ENCODE data around the gene TMEM259.
A peak's percentile ranks its signal among the peaks of the same experiment; 100 is the strongest.

The TMEM259 gene

DNA sequence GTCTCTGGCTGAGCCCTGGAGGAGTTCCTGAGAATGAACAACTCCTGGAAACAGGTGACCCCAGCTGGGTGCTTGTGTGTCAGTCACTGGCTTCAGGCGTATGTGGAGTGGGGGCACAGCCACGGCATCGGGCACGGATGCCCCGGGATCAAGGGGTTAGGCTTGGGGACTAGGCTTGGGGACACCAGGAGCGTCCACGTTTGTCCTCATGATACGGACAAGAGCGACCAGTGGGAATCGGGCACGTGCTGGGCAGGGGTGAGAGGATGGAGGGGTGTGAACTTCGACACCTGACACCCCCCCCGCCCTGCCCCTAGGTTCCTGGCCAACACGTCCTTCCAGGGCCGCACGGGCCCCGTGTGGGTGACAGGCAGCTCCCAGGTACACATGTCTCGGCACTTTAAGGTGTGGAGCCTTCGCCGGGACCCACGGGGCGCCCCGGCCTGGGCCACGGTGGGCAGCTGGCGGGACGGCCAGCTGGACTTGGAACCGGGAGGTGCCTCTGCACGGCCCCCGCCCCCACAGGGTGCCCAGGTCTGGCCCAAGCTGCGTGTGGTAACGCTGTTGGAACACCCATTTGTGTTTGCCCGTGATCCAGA is 16.6 kb downstream of the TMEM259 start:
- DNase-seq (ENCODE audit: low read depth in 2 of 2): no peak

- DNase-seq (ENCODE audit: low read depth in 2 of 2): no peak
Observed at GRCh38 chr19:1003283-1003682, 17.6 kb downstream of the TMEM259 start.

DNA sequence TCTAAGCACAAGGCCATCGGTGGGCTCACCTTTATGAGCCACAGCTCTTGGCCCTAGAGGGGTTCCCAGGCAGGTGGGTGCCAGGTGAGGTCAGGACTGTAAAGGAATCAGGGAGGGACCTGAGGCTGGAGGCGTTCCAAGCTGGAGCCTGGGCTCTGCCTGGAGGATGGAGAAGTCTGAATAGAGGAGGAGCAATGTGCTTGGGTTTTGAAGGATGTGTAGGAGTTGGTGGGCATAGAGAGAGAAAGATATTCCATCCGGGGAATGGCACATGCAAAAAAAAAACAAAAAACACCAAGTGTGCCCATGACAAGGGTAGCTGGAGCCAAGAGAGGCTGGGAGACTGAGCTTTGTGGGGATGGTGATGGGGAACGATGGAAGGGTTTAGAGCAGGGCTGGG is 18.3 kb downstream of the TMEM259 start:
- no peak for DNase-seq (ENCODE audit: low read depth in 2 of 2)

DNA sequence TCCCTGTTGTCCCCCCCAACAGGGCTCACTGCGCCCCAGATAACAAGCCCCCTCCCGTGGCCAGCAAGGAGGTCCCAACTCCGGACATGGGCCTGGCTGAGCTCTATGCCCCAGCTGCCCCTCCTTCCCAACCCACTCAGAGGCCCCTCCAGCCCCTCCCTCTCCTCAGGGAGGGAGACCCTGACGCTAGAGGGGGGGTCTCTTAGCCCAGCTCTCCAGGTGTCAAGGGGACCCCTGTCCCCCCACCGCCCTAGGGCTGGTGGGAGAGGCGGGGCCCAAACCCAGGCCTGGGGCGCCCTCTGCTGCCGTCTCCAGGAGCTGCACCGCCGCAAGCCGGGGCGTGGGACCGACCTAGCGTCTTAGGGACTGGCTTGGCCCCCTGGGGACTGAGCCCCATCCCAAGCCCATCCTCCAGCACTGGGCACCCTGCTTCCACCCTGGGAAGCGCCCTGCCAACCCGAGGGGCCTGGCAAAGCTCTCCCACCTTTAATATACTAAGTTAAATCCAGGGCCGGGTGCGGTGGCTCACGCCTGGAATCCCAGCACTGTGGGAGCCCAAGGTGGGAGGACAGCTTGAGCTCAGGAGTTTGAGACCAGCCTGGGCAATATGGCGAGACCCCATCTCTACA is 19.3 kb downstream of the TMEM259 start:
- peak; percentile 25 to 61 for DNase-seq (ENCODE audit: low read depth in 2 of 2)

- DNase-seq (ENCODE audit: low read depth in 2 of 2): no peak
Observed at GRCh38 chr19:1000591-1001537, 20.1 kb downstream of the TMEM259 start.

DNA sequence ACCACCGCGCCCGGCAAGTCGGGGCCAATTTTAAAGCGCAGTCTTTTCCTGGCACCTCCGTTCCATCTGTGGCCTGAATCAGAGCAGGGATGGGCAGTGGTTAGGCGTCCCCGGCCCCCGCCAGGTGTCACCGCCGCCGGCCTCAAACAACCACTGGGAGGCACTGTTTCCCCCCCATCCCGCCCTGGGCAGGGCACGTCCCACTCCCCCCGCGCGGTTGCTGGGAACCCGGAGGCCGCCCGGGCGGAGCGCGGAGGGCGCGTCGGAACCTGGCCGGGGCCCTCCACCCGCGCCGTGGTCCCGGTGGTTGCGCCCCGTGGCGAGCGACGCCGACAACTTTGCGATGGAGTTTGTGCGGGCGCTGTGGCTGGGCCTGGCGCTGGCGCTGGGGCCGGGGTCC is 20.8 kb downstream of the TMEM259 start, which contains the start of gene GRIN3B:
Gene GRIN3B, plus strand, starts transcription at position 325 of the 400 bp plus-strand sequence. Its CDS starts 19 bp downstream, at position 344.
- DNase-seq (ENCODE audit: low read depth in 2 of 2): peak in 1 of 2 donors; percentile 49

DNA sequence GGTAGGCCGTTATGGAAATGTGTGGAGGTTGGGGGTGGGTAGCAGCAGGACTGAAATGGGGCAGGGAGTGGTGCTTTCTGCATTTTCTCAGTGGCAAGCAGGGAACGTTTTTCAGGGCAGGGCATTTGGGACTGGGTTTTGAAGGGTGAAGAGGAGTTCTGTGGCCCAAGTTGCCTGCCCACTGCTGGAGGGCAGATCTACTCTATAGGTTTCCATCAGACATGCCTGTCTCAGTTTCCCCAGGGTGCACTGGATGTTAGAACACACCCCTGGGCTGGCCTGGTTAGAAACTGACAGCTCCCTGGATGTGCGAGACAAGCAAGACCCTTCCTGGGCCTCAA is 21.6 kb downstream of the TMEM259 start:
- no peak for DNase-seq (ENCODE audit: low read depth in 2 of 2)

DNA sequence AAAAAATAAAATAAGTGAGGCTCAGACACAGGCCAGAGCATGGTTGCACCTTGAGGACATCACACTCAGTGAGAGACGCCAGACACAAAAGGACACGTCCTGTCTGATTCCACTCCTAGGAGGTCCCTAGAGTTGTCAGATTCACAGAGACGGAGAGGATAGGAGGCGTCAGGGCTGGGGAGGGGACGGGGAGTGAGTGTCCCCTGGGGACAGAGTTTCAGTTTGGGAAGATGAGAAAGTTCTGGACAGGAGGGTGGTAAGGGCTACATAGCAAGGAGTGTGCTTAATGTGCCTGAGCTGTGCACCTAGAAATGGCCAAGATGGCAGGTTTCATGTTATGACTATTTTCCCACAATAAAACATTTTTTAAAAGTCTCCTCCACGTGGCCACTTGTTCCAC is 22.9 kb downstream of the TMEM259 start:
- DNase-seq (ENCODE audit: low read depth in 2 of 2): no peak

DNA sequence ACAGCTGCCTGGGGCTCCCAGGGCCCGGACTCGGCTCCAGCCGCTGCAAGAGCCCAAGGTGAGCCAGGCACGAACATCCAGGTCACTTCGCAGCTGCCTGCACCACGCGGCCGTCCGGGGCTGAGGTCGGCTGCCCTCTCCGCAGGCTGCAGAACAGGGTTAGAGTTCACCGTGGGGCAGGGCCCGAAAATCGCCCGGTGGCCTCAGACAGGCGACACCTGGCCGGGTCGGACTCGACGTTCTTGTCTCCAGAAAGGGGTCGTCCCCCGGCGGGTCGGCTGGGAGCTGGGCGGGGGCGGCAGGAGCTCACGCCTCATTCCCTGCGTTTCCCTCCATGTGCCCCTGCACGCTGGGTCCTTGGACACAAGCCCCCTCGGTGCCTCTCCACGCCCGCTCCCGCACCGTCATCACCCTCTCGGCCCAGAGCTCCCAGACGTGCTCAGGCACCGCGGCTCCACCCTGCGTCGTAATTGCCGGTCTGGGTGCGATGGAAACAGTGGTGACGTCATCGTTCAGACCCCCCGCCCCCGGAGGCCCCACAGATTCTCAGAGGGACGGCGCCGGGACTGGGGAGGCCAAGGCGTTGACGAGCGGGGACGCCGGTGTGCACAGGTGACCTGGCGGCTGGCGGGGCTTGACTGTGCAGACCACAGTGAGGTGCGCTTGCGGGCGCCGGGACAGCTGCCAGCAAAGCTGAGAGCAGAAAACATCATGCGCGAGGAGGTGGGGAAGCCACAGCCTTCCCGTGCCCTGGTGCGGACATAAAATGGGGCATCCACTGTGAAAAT is 24.7 kb downstream of the TMEM259 start:
- DNase-seq (ENCODE audit: low read depth in 2 of 2): peak; percentile 21 to 66

DNA sequence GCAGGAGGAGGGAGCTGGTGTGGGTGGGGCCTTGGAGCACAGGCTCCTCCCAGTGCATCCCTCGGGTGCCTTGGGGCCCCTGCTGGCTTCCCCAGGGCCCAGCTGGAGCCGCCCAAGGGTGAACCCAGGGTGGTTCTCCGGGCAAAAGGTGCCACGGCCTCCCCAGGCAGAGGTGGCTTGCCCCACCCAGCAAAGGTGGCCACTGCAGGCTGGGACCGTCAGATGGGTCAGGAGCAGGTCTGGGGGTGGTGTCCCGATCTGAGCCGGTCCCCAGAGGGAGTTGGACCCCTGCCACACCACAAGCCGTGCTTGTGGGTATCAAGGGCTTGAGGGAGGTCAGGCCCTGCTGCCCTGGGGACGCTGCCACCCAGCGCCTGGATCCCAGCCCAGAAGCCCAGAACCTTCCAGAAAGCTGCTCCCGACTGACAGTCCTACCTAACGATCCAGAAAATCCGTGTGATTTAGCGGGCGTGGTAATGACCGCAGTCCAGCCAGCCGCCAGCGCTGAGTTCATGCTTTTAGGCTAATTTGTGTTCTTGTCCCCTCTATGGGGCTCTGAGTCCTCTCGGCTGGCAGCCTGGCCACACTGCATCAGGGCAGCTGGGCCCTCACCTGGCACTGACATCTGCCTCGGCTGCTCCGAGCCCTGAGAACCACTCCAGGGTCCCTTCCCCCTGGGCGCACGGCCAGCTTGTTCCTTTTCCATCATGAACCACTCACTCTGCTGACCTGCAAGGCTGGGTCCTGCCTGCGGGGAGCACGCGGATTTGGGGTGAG is 25.7 kb downstream of the TMEM259 start:
- DNase-seq (ENCODE audit: low read depth in 2 of 2): no peak

DNA sequence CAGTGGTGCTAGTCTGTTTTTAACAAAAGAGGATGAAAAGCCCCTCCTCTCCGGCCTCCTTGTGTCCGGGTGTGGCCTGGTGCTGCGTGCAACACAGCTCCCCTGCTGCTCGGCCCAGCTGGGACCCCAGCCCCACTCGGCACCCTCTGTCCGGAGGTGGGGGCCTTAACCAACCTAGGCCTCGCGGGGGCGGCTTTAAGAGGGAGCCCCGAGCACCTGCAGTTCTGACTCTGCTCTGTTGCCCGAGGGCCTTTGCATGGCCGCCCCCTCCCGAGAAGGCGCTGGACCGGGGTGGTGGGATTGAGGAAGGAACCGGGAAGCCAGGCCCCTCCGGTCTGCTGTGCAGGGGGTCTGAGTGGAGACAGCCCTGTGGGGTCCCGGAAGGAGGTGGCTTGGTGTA is 26.4 kb downstream of the TMEM259 start:
- DNase-seq (ENCODE audit: low read depth in 2 of 2): no peak

DNA sequence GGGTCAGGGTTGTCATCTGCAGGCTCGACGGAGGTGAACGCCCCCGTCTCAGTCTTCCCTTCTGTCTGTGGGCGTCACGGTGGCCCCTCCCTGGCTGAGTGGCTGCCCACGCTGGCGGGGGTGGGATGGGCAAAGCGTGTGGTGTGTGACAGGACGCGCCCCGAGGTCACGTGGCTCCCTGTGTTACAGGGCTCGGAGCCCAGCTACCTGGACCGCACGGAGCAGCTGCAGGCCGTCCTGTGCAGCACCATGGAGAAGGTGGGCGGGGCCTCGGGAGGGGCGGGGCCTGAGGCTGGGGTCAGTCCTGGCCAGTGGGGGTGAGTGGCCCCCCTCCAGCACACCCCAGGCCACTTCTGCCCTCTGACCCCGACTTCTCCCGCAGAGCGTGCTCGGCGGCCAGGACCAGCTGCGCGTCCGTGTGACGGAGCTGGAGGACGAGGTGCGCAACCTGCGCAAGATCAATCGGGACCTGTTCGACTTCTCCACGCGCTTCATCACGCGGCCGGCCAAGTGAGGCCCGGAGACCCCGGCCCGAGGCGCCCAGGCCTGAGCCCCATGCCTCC is 27.0 kb downstream of the TMEM259 start:
- DNase-seq (ENCODE audit: low read depth in 2 of 2): no peak

DNA sequence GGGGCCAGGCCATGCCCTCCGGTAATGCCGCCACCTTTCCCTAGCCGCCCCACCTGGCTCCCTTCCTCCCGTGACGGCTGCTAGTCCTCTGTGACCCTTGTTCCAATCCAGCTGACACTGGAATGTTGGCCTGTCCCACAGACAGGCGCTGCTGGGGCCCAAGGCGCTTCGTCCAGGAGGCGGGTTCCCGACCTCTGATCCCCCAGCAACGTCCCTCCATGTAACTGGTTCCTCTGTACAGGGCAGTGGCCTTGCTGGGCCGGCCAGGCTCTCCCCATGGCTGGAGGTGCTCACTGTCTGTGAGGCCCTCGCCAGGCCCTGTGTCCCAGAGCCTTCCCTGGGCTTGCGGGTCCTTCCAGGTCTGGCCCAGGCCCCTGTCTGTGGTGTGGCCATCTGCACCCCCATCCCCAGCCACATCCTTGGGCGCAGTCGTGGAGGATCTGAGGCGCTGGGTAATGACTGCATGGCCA is 27.5 kb downstream of the TMEM259 start:
- DNase-seq (ENCODE audit: low read depth in 2 of 2): no peak

DNA sequence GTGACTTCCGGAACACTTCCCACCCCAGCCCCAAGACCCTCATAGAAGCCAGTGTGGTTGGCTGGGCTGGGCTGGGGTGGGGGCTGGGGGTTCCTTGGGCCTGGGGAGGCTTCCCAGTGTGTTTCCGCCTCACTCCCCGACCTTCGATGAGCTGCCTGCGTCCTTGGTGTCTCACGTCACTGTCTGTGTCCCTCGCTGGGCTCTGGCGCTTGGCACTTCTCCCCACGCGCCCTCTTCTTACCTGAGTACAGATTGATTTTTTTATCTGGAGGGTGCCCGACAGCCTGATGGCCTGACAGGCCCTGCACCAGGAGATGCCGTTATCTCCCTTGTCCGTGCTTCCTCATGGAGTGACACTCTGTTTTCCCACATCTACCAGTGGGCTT is 28.3 kb downstream of the TMEM259 start:
- no peak for DNase-seq (ENCODE audit: low read depth in 2 of 2)

DNA sequence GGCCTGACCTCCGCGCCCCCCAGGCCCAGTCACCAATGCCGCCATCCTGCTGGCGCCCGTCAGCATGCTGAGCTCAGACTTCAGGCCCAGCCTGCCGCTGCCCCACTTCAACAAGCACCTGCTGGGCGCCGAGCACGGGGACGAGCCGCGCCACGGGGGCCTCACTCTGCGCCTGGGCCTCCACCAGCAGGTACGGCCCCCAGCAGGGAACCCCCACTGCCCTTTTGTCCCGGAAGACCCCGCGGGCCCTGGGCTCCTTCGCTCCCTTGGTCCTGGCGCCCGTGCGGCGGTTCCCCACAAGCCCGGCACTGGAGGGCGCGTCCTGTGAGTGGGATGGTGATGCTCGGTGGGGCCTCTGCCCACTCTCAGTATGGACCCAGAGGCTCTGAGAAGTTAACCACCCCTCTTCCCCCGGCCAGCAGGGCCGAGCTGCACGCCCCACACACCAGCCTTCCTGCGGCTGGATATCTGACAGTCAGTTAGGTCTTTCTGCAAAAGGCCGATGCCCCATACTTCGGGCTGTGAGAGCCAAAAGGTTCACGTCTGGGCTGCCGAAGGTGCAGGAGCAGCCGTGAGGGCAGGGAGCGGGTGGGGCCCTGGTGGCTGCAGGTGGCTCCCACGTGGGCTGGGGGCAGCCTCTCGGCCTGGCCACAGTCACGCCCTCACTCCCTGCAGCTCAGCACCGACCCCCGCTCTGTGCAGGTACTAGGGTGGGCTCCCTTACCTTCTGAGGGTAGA is 28.8 kb downstream of the TMEM259 start:
- no peak for DNase-seq (ENCODE audit: low read depth in 2 of 2)

DNA sequence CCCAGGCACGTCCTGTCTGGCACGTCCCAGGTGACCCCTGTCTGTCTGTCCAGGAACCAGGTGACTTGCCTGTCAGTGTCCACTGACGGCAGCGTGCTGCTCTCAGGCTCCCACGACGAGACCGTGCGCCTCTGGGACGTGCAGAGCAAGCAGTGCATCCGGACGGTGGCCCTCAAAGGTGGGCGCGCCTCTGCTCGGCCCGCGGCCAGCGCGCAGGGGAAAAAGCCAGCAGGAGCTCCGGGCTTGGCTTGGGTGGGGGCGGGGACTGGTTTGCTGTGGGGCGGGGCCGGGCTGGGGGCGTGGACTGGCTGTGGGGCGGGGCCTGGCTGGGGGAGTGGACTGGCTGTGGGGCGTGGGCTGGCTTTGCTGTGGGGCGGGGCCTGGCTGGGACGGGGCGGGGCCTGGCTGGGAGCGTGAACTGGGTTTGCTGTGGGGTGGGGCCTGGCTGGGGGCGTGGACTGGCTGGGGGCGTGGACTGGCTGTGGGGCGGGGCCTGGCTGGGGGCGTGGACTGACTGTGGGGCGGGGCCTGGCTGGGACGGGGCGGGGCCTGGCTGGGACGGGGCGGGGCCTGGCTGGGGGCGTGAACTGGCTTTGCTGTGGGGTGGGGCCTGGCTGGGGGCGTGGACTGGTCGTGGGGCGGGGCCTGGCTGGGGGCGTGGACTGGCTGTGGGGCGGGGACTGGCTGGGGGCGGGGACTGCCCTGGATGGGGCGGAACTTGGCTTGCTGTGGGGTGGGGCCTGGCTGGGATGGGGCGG is 29.6 kb downstream of the TMEM259 start:
- peak; percentile 24 to 39 for DNase-seq (ENCODE audit: low read depth in 2 of 2)

GRCh38 chr19:990746-991145 is 30.2 kb downstream of the TMEM259 start:
- no peak for DNase-seq (ENCODE audit: low read depth in 2 of 2)

GRCh38 chr19:990119-990571 is 30.8 kb downstream of the TMEM259 start:
- no peak for DNase-seq (ENCODE audit: low read depth in 2 of 2)
